GM18907 (cell line): Measurements from ENCODE around the gene LYSMD4.

Experiments used
- ATAC-seq: cut with Tn5 transposase; IDR thresholded peaks from one replicate; pipeline ENCODE4 v1.9.1; 2021; ENCODE audit warnings: mild to moderate bottlenecking, moderate library complexity; ENCODE audit not compliant: unreplicated experiment

The LYSMD4 gene

DNA sequence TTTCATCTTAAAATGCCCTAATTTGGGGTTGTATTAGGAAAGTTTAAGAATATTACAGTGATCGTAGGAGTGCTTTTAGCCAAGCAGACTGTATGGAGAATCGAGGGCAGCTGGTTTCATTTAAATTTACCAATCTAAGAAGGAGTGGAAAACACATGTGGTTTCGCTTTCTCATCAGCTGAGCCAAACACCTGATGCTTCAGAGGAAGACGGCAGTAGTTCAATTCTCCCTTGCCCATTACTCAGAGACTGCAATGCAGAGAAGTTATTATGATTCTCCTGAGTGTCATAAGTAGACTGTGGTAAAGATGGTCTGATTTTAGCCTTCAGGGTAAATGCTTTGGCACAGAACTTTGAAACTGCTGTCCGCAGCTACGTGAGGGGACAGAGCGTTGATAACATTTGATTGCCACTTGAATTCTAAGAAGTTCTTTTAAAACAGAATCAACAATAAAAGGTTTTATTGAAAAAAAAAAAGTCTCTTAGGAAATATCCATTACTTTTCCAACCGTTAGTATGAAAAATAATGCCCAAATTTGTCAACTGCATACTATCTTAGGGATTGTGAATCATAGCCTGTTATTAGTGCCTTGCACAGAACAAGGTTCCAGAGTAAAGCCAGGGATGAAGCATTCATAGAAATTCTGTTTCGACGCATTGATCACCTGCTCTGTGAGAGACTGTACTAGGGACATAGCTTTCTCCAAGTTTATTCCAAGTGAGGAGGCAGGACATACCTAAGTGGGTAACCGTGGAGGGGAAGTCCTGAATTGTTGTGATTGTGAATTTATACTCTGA, 25.6 kb downstream of the LYSMD4 start:
- ATAC-seq = no peak

DNA sequence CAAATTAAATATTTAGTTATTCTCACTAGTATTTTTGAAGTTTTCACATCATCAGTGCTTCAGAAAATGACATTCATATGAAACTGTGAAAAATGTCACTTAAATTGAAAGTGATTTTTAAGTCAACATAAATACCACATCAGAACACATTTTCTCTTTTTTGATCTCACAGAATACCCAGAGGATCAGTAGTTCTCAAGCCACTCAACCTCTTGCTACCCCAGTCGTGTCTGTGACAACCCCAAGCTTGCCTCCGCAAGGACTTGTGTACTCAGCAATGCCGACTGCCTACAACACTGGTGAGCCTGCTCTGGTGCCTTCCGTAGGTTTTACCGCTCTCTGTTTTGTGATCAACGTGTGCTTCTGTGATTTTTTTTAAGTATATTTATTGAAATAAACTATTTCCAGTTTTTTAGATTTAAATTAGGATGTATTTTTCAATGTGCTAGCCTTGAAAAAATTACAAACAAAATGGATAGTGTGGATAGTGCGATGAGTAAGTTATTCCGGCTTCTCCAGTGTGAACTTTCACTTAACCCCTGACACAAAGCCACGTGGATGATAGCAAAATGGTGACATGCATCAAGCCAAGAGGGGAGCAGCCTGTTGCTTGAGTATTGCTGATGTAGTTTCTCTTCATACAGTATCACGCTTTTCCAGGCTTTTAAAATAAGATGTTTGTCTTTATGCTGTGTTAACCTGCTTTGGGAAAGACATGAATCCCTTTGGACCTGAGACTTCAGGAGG, 26.5 kb downstream of the LYSMD4 start:
- no peak for ATAC-seq

DNA sequence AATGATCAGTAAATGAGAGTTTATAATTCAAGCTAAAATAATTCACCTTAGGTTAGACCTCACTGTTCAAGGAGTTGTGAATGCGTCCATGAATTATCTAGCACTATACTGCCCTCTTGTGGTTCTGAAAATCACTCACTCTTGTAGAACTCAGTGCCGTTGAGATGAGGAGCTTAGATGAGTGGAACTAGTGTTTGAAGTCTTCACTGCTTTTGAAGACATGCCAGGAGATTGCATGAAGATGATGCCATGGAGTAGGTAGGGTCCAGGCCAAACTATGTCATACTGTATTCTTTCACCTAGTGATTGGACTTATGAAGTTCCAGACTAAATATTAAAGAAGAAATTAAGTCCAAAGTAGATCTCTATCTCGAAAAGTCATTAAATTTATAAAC, 28.8 kb downstream of the LYSMD4 start:
- peak; percentile 66 for ATAC-seq

DNA sequence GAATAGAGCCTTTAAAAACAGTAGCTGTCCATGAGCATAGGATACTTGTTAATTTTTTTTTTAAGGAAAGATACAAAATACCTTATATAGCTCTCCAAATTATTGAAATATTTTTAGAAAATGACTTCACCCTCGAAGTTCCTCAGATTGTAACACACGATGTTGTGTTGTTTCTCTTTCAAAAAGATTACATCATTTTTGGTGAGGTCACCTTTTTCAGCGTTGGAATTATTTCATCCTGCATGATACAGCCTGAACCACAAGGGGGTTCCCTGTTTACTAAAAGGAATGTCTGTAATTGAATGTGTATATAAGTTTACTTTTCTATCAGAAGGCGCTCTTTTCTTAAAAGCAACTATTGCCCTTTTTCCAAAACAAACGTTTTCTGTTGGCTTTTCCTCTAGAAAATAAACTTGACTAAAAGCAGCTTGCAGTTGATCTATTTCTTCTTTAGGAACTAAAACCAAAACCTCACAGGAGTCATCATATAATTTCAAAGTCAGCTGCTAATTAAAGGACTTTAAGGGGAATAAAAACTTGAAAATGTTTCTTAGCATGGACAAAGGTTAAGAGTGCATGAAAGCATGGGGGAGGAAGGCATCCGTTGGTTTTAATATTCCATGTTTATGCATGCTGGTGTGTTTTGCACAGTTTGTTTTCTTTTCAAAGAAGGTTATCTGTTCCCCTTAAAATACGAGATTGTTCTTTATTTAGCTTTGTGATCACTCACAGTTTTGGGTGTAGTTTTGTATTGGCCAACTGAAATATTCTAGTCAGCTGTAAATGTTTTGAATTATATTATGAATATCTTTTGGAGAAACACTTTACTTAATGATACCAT, 29.4 kb downstream of the LYSMD4 start:
- ATAC-seq = peak; percentile 67

DNA sequence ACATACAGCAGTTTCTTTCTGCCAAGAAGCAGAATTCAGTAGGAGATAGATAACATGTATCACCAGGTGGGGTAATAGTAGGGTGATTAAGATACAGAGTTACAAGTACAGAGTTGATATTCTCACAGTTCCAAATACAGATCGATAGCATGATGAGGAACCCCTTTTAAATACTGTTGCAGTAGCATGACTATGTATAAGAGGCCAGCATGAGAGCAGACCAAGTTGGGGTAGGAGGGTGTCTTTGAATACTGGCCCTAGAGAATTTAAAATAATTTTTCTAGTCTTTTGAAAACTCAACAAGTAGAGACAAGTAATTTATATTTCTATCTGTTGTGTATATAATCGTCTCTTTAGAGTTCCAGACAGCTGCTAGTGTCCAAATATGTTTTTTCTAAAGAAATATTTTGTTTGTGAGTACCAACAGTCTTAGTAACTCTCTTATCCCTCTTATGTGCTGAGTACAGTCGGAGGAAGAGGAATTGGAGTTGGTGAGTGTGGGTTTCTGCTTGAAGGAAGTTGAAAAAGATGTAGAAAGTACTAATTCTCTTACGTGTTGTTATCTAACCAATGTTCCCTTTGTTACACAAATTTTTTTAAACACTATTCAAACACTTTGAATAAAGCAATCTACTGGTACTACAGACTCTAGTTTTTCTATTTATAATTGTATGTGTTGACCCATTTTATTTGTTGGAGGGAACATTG, 30.2 kb downstream of the LYSMD4 start:
- no peak for ATAC-seq

DNA sequence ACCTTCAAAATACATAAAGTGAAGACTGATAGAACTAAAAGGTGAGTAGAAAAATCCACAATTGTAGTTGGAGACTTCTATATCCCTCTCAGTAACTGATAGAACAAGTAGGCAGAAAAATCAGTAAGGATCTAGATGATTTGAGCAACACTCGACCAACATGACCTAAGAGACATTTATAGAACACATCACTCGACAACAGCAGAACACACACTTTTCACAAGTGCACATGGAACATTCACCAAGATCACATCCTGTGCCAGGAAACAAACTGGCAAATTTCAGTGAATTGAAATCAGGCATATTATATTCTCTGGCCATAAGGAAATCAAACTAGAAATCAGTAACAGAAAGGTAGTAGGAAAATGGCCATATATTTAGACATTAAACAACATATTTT, 37.1 kb downstream of the LYSMD4 start:
- no peak for ATAC-seq

DNA sequence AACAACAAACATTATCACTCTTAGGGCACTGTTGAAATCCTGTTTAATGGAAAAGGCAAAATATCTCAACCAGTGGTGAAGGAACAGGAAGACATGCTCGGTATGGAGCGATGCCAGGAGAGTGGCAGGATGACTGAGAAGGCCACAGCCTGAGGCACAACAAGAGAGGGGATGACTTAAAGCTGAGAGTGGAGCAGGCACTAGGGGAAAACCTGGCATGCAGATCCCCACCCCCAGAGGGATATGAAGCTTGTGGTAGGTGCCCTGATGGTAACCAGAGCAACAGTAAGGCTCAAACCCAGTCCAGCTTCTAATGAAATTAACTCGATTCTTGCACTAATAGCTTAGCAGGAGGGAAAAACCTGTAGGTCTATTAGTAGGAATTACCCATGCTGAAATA, 40.4 kb downstream of the LYSMD4 start:
- ATAC-seq = no peak

DNA sequence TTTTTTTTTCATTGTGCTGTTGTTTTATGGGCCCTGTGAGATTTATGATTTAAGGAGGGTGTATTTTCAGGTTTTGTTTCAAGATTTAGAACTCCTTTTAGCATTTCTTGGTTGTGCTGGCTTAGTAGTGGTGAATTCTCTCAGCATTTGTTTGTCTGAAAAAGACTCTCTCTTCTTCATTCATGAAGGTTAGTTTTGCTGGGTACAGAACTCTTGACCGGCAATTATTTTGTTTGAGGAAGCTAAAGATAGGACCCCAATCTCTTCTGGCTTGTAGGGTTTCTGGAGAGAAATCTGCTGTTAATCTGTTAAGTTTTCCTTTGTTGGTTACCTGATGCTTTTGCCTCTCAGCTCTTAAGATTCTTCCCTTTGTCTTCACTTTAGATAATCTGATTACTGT, 46.9 kb downstream of the LYSMD4 start:
- no peak for ATAC-seq

DNA sequence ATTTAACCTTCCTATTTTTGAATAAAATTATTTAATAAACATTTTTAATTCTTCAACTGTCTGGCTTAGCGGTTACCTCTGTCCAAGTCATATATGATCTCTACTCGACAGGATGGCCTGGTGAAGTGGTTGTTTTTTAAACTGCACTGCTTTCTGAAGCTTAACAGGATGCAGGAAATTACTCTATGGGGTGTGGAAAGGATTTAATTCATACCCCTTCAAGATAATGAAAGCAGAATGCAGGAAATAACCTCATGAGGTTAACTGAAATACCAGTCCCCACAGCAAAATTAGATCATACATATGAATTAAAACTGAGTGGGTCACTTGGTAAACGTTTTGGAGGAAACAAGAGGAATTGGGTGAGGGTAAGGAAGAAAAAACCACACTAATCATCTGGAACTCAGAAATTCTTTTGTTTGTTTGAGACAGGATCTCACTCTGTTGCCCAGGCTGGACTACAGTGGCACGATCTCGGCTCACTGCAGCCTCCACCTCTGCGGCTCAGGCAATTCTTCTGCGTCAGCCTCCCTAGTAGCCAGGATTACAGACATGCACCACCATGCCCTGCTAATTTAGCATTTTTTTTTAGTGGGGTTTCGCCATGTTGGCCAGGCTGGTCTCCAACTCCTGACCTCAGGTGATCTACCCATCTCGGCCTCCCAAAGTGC, 50.1 kb downstream of the LYSMD4 start:
- peak; percentile 64 for ATAC-seq

DNA sequence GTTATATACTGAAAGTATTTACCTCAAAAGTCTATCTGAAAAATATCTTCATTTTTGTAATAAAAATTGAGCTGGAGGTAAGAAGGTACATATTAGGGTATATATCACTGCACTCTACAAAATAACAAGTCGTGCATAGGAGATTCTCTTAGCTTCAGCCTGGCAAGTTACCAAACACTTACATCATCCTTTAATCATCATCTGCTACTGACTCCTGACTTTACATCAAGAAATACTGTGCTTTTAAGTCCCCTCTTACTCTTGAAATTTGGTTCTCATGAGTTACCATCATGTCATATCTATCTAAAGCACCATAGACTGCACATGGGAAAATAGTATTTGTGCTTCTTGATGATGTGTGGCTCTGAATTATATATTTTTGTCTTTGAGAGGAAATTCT, 50.8 kb downstream of the LYSMD4 start:
- ATAC-seq = no peak

DNA sequence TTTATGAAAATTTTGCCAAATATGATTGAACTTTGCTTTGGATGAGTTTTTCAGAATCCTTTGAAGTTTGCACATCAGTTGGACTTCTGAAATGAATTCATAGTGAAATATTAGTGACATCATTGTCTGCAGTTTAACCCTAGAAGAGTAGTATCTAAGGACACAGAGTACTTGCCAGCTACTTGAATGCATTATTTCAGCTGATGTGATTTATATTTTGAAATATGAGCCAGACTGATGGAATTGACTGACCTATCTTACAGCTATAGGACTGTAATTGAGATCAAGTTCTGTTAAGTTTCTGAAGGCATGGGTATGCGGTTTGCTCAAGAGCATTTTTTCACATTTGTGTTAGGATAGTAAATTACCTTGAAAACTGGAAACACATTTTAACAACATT, 51.2 kb downstream of the LYSMD4 start:
- no peak for ATAC-seq

DNA sequence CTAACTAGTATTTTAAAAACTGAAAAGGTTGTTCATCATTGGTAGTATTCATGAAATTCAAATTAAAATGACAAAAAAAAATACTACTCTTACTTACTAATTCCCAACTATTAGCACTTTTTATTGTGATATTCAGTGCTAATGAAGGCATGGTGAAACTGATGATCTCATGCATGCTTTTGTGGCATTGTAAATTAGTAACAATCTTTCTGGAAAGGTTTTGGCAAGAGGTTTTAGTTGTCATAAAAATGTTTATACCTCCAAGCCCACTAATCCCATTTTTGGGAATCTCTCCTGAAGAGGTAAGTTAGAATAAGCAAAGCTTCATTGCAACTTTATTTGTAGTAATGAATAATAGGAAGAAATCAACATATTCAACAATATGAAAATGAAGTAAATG, 53.0 kb downstream of the LYSMD4 start:
- ATAC-seq = no peak

DNA sequence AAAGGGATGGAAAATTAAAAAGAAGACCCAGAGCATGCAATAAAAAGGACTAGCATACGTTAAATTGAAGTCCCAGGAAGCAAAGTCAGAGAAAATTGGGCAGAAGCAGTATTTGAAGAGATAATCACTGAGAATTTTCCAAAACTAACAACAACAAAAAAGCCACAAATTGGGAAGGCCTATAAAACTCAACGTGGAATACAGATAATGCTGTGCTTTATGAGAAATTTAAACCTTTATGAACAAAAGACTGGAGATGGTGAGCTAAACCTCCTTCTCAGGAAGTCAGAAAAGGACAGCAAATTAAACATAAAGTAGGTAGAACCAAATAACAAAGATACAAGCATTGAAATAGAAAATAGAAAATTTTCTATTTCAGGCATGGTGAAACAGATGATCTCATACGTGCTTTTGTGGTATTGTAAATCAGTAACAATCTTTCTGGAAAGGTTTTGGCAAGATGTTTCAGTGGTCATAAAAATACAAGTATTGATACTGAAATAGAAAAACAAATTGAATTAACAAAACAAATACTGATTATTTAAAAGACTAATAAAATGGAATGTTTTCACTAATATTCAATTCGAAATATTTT, 55.6 kb downstream of the LYSMD4 start:
- peak; percentile 68 for ATAC-seq
